ENCODE results near the gene HRC. TPM values are rescaled to one million over a fixed set of nuclear protein-coding genes. Genes with fewer than 3 reads are reported as not detected.
A peak's percentile ranks its signal among the peaks of the same experiment; 100 is the strongest.

HRC gene
- total and polyA plus RNA-seq, 4 experiments from 2014 or later: not detected

DNA sequence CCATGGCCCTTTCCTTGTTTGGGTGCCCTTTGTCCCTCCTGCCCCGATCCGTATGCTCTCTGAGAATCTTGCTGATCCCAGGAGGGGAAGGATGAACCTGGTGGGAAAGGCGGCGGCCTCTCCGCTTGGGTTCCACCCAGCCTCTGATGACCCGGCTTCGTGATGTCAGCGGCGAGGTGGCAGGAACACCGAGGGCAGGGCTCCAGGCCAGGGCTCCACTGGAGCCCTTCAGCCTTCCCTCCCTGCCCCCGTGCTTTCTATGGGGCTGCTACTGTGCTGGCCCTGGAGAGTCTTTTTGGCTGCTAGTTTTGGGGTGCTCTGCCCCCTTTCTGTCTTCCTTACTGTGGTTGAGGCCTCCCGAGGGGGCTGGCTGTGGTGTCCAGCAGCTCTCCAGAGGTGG, 52.9 kb downstream of the HRC start:
- H3K4me1 Mint-ChIP-seq: peaks cover 3 to 15% (median 6%) of the 10 kb centered on the region in 4 donors

More for the DNA sequence above, 52.9 kb downstream of the HRC start:
- intact Hi-C loops (cut with micrococcal nuclease): no loop called here
- H3K4me3 ChIP-seq (ENCODE audit: low read length in 2 of 2): no peak overlapping the region
- H3K9me3 Mint-ChIP-seq: no peaks in the 10 kb centered on the region
- POLR2A ChIA-PET (ENCODE audit: partially characterized antibody): no interaction called here
- H3K36me3 ChIP-seq (ENCODE audit: insufficient read depth, low read length): peaks cover 81% of the 10 kb centered on the region
- H3K27ac Mint-ChIP-seq: no peak overlapping the region
- H3K27me3 ChIP-seq (ENCODE audit: insufficient read depth, low read length): no peaks in the 10 kb centered on the region
- H3K4me3 Mint-ChIP-seq: no peak overlapping the region
- H3K36me3 Mint-ChIP-seq: peaks cover 44 to 71% of the 10 kb centered on the region in 2 donors
- DNase-seq: peak in 1 of 5 donors; percentile 1
- H3K27ac ChIP-seq (ENCODE audit: low read depth, low read length): no peak overlapping the region
- no peaks in the 10 kb centered on the region for H3K9me3 ChIP-seq (ENCODE audit: control insufficient read depth in 1 of 2, low read length in 2 of 2)
- no peaks in the 10 kb centered on the region for H3K4me1 ChIP-seq (ENCODE audit: insufficient read depth, low read length)
- CTCF ChIA-PET (ENCODE audit: partially characterized antibody): no interaction called here
- H3K27me3 Mint-ChIP-seq: no peaks in the 10 kb centered on the region

Other genes starting within 250 kb of the HRC start
- 1 to 10 TPM; 1.2 to 1.6 TPM for gene DHDH, start 221.7 kb downstream of the HRC start, total RNA-seq
- gene DHDH, start 221.7 kb downstream of the HRC start, polyA plus RNA-seq: 1 to 10 TPM in 1 of 2 donors, under 1 TPM in 1; 0.60 to 1.2 TPM
- 100 to 1,000 TPM; 173 to 183 TPM for gene BAX, start 200.5 kb downstream of the HRC start, total RNA-seq
- gene BAX, start 200.5 kb downstream of the HRC start, polyA plus RNA-seq: 10 to 100 TPM; 56.5 to 66.8 TPM
- gene FTL, start 190.1 kb downstream of the HRC start, total RNA-seq: 1,000 to 10,000 TPM; 1,304 to 1,371 TPM
- 1,000 to 10,000 TPM; 3,537 to 4,474 TPM for gene FTL, start 190.1 kb downstream of the HRC start, polyA plus RNA-seq
- 10 to 100 TPM; 56.2 to 56.4 TPM for gene GYS1, start 162.1 kb downstream of the HRC start, total RNA-seq
- gene GYS1, start 162.1 kb downstream of the HRC start, polyA plus RNA-seq: 10 to 100 TPM; 30.6 to 31.4 TPM
- 10 to 100 TPM; 27.9 to 28.5 TPM for gene RUVBL2, start 161.5 kb downstream of the HRC start, total RNA-seq
- 10 to 100 TPM; 48.6 to 51.9 TPM for gene RUVBL2, start 161.5 kb downstream of the HRC start, polyA plus RNA-seq
- gene LHB, start 138.3 kb downstream of the HRC start, total RNA-seq: not detected
- under 1 TPM in 1 of 2 donors, not detected in 1; 0.49 TPM for gene LHB, start 138.3 kb downstream of the HRC start, polyA plus RNA-seq
- not detected for gene CGB3, start 131.1 kb downstream of the HRC start, total RNA-seq
- gene CGB3, start 131.1 kb downstream of the HRC start, polyA plus RNA-seq: not detected
- gene CGB2, start 123.5 kb downstream of the HRC start, total RNA-seq: not detected
- not detected for gene CGB2, start 123.5 kb downstream of the HRC start, polyA plus RNA-seq
- gene CGB1, start 118.5 kb downstream of the HRC start, total RNA-seq: not detected
- not detected for gene CGB1, start 118.5 kb downstream of the HRC start, polyA plus RNA-seq
- not detected for gene CGB5, start 111.5 kb downstream of the HRC start, total RNA-seq
- not detected for gene CGB5, start 111.5 kb downstream of the HRC start, polyA plus RNA-seq
- not detected for gene CGB8, start 106.3 kb downstream of the HRC start, total RNA-seq
- not detected for gene CGB8, start 106.3 kb downstream of the HRC start, polyA plus RNA-seq
- gene CGB7, start 97.6 kb downstream of the HRC start, total RNA-seq: not detected
- not detected for gene CGB7, start 97.6 kb downstream of the HRC start, polyA plus RNA-seq
- not detected for gene NTF4, start 90.6 kb downstream of the HRC start, total RNA-seq
- gene NTF4, start 90.6 kb downstream of the HRC start, polyA plus RNA-seq: not detected
- gene KCNA7, start 82.7 kb downstream of the HRC start, total RNA-seq: not detected
- gene KCNA7, start 82.7 kb downstream of the HRC start, polyA plus RNA-seq: not detected
- 100 to 1,000 TPM; 675 to 689 TPM for gene SNRNP70, start 69.9 kb downstream of the HRC start, total RNA-seq
- 10 to 100 TPM; 31.5 to 55.2 TPM for gene SNRNP70, start 69.9 kb downstream of the HRC start, polyA plus RNA-seq
- gene LIN7B, start 41.0 kb downstream of the HRC start, total RNA-seq: 10 to 100 TPM; 17.7 to 18.6 TPM
- 1 to 10 TPM; 4.4 to 5.3 TPM for gene LIN7B, start 41.0 kb downstream of the HRC start, polyA plus RNA-seq
- gene C19orf73, start 36.3 kb downstream of the HRC start, total RNA-seq: 1 to 10 TPM; 1.7 to 1.9 TPM
- gene C19orf73, start 36.3 kb downstream of the HRC start, polyA plus RNA-seq: 1 to 10 TPM; 1.9 to 3.7 TPM
- gene PPFIA3, start 35.9 kb downstream of the HRC start, total RNA-seq: 1 to 10 TPM; 4.0 to 4.5 TPM
- under 1 TPM; 0.27 to 0.68 TPM for gene PPFIA3, start 35.9 kb downstream of the HRC start, polyA plus RNA-seq
- gene TRPM4, start 2.4 kb upstream of the HRC start, total RNA-seq: under 1 TPM in 1 of 2 experiments, not detected in 1; 0.41 TPM
- not detected for gene TRPM4, start 2.4 kb upstream of the HRC start, polyA plus RNA-seq
- gene SLC6A16, start 169.8 kb upstream of the HRC start, total RNA-seq: 1 to 10 TPM; 4.3 to 5.1 TPM
- gene SLC6A16, start 169.8 kb upstream of the HRC start, polyA plus RNA-seq: 1 to 10 TPM; 1.1 to 1.8 TPM
- 100 to 1,000 TPM; 330 to 347 TPM for gene CD37, start 180.0 kb upstream of the HRC start, total RNA-seq
- 100 to 1,000 TPM; 109 to 192 TPM for gene CD37, start 180.0 kb upstream of the HRC start, polyA plus RNA-seq
- not detected for gene TEAD2, start 207.0 kb upstream of the HRC start, total RNA-seq
- not detected for gene TEAD2, start 207.0 kb upstream of the HRC start, polyA plus RNA-seq
- not detected for gene DKKL1, start 208.5 kb upstream of the HRC start, total RNA-seq
- not detected for gene DKKL1, start 208.5 kb upstream of the HRC start, polyA plus RNA-seq
- under 1 TPM; 0.23 to 0.69 TPM for gene KASH5, start 232.9 kb upstream of the HRC start, total RNA-seq
- gene KASH5, start 232.9 kb upstream of the HRC start, polyA plus RNA-seq: not detected